NCI-H82 treated with DMSO at 0.1 percent for 48 hours (cell line): Measurements from ENCODE around the gene PRKAG3.
"Not testable (repeated sequence)": the region's sequence is repeated elsewhere in the genome, so short reads cannot be mapped to it uniquely, and the experiment has no call there.

Experiments
- DNase-seq: peaks from one replicate; lab custom pipeline; 2025; ENCODE audit not compliant: unreplicated experiment; lab: John Stamatoyannopoulos, UW

Gene PRKAG3

GRCh38 chr2:218783688-218784087 is 47.9 kb downstream of the PRKAG3 start:
- DNase-seq = no peak

- DNase-seq = no peak
These were observed 49.1 kb downstream of the PRKAG3 start for GRCh38 chr2:218782528-218782844.

DNA sequence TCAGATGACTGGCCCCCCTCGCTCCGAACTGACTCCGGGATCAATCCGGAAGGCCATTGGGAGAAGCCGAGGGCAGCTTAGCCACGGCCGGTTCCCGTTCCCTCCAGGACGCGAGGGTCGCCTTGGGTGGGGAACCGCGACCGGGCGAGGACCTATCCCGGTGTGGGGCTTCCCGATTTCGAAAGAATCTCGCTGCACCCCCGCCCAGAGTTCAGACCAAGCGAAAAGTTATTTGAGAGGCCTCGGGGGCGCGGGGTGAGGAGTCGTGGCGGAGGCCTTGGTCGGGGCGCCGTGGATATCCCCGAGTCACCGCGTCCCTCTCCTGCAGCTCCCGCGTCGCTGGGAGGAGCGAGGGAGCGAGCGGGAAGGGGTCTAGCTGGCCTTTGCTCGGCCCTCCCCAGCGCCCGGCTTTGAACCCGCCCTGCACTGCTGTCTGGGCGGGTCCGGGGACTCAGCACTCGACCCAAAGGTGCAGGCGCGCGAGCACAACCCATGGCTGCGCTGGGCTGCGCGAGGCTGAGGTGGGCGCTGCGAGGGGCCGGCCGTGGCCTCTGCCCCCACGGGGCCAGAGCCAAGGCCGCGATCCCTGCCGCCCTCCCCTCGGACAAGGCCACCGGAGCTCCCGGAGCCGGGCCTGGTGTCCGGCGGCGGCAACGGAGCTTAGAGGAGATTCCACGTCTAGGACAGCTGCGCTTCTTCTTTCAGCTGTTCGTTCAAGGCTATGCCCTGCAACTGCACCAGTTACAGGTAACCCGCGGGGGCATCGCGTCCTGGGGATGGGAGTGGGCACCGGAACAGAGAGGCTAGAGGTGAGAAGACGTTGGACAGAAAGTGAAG is 49.7 kb downstream of the PRKAG3 start, which contains the start of gene CYP27A1:
Gene CYP27A1 (plus strand): TSS at position 457 of the 837 bp plus-strand sequence. CDS start 36 bp downstream, at position 493.
- no peak for DNase-seq

GRCh38 chr2:218780851-218781690 is 50.5 kb downstream of the PRKAG3 start:
- no peak for DNase-seq

DNA sequence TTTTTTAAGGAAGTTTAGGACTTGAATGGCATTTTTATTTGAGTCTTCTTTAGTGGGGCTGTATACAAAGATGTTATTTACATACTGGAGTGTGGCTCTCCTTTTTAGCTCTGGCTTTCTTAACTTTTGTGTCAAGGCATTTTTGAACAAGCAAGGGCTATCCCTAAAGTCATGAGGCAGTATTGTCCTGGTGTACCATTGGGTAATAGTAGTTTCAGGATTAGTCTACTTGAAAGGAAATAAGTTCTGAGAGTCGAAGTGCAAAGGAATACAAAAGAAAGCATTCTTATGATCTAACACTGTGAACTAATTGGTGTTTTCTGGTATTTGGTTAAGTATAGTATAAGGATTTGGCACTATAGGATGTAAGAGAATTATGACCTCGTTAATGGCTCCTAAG is 51.6 kb downstream of the PRKAG3 start:
- DNase-seq = no peak

- DNase-seq = no peak
These were observed 54.2 kb downstream of the PRKAG3 start for GRCh38 chr2:218777276-218777990.

- no peak for DNase-seq
These were observed 55.1 kb downstream of the PRKAG3 start for GRCh38 chr2:218776488-218776887.

- no peak for DNase-seq
These were observed 57.7 kb downstream of the PRKAG3 start for GRCh38 chr2:218773881-218774280.

DNA sequence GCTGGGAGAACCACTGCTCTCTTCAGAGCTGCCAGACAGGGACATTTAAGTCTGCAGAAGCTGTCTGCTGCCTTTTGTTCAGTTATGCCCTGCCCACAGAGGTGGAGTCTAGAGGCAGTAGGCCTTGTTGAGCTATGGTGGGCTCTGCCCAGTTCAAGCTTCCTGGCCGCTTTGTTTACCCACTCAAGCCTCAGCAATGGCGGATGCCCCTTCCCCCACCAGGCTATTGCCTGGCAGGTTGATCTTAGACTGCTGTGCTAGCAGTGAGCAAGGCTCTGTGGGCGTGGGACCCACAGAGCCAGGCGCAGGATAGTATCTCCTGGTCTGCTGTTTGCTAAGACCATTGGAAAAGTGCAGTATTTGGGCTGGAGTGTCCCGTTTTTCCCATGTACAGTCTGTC is 58.8 kb downstream of the PRKAG3 start:
- not testable (repeated sequence) for DNase-seq
